Activated naive CD4-positive, alpha-beta T cell treated with anti-CD3 and anti-CD28 coated beads, Interleukin-2, amount 10 ng/mL, durations not matched to agents 5 hours and 36 hours (primary cell): Measurements from ENCODE around the gene SLIT2. TPM values are rescaled to one million over a fixed set of nuclear protein-coding genes. Genes with fewer than 3 reads are reported as not detected.

Experiments used
- total RNA-seq, 2 experiments: library from RNA; stranded (reverse); gene quantifications; one replicate each; pipeline ENCODE4 v1.2.3, GENCODE V29; 2021

The SLIT2 gene, protein sequence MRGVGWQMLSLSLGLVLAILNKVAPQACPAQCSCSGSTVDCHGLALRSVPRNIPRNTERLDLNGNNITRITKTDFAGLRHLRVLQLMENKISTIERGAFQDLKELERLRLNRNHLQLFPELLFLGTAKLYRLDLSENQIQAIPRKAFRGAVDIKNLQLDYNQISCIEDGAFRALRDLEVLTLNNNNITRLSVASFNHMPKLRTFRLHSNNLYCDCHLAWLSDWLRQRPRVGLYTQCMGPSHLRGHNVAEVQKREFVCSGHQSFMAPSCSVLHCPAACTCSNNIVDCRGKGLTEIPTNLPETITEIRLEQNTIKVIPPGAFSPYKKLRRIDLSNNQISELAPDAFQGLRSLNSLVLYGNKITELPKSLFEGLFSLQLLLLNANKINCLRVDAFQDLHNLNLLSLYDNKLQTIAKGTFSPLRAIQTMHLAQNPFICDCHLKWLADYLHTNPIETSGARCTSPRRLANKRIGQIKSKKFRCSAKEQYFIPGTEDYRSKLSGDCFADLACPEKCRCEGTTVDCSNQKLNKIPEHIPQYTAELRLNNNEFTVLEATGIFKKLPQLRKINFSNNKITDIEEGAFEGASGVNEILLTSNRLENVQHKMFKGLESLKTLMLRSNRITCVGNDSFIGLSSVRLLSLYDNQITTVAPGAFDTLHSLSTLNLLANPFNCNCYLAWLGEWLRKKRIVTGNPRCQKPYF (N-terminal part only)
- not detected for total RNA-seq

DNA sequence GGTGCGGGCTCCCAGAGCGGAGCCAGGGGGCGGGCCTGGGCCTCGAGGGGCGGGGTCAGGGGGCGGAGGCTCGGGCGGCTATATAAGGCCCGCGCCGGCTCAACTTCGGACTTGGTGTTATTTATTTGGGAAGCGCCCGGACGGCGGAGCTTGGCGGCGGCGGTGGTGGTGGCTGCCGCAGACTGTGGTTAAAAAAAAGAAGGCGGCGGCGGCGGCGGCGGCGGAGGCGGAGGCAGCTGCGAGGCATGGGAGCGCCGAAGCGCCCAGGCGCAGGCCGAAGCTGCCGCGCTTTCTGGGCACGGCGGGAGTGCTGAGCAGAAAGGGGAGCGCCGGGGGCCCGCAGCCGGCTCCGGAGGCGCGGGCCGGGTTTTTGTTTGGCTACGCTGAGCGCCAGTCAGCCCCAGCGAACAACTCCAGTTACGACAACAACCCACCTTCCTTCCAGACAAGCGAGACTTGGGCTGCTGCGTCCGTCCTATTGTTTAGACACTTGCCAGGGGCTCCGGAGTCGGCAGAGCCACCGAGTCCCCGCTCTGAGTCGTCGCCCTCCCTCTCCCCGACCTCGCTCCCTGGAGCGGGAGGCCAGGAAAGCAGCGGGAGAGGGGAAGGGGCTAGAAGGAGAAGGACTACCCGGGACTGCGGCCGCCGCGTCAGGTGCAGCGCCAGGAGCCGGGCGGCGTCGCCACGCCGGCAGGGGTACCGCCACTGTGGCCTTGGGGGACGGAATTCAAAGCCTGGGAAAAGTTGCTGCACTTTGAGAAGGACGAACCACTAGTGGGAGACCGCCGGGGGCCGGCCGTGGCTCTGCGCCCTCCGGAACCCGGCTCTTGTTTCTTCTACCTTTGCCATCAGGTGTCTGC lies at the start of gene SLIT2:
Gene SLIT2, plus strand, starts transcription at position 110 of the 860 bp plus-strand sequence. CDS start 1,911 bp downstream, outside the sequence.

